Activated T-cell treated with anti-CD3 and anti-CD28 coated beads, Interleukin-2, amount 50 U/mL, for 4 hours (primary cell): ENCODE results near the gene GCK. TPM values are rescaled to one million over a fixed set of nuclear protein-coding genes. Genes with fewer than 3 reads are reported as not detected.
"Not testable (repeated sequence)": the region's sequence is repeated elsewhere in the genome, so short reads cannot be mapped to it uniquely, and the experiment has no call there.

ENCODE experiments used
- ATAC-seq, 2 donors: fragments of 200-7000 bp; cut with Tn5 transposase; one replicate each; pipeline ENCODE4 v1.10.0; 2021
- DNase-seq: peaks from one replicate; pipeline ENCODE4 v3.0.0-alpha.2; 2020
- H3K27me3 Mint-ChIP-seq: one replicate; pipeline ENCODE4 v1.8.0; 2021; ENCODE audit warnings: low read depth, mixed read lengths
- H3K36me3 Mint-ChIP-seq: one replicate; pipeline ENCODE4 v1.8.0; 2022; ENCODE audit warnings: mixed read lengths; ENCODE audit not compliant: insufficient read depth
- H3K4me1 Mint-ChIP-seq: one replicate; pipeline ENCODE4 v1.8.0; 2021; ENCODE audit warnings: low read depth, mixed read lengths
- H3K4me3 Mint-ChIP-seq: one replicate; pipeline ENCODE4 v1.8.0; 2021; ENCODE audit warnings: mild to moderate bottlenecking, moderate library complexity, mixed read lengths
- H3K9me3 Mint-ChIP-seq: one replicate; pipeline ENCODE4 v1.8.0; 2021; ENCODE audit warnings: mixed read lengths
- total RNA-seq, 3 donors: library from RNA; stranded (reverse); gene quantifications; one replicate each; pipeline ENCODE4 v1.2.1, GENCODE V29; 2021

GCK gene
- total RNA-seq, 3 donors from 2014 or later = 1.3 to 4.3 (median 2.7) TPM

GRCh38 chr7:44200699-44201461 lies 11.6 kb upstream of the GCK start, which contains the start of gene YKT6:
TSS of gene YKT6 (plus strand) at chr7:44200978. CDS start at chr7:44201136, 158 bp downstream.
- H3K4me3 Mint-ChIP-seq = peak within 1 kb of the TSS; percentile 89
- ATAC-seq (peak; percentile 100), DNase-seq (peak; percentile 92)
- peaks cover 10% of the 10 kb centered on the region for H3K27me3 Mint-ChIP-seq
- no peaks in the 10 kb centered on the region for H3K9me3 Mint-ChIP-seq
- peaks cover 18% of the 10 kb centered on the region for H3K36me3 Mint-ChIP-seq
- peaks cover 28% of the 10 kb centered on the region for H3K4me1 Mint-ChIP-seq

GRCh38 chr7:44200163-44200562 lies 10.9 kb upstream of the GCK start:
- not testable (repeated sequence) for DNase-seq, H3K9me3 Mint-ChIP-seq, ATAC-seq
- Mint-ChIP-seq H3K27me3 (peaks cover 12% of the 10 kb centered on the region), H3K4me1 (peaks cover 25% of the 10 kb centered on the region), H3K4me3 (peak overlapping the region; percentile 70), H3K36me3 (peaks cover 14% of the 10 kb centered on the region)

GRCh38 chr7:44197474-44197873 lies 8.2 kb upstream of the GCK start:
- no peaks in the 10 kb centered on the region for H3K36me3 Mint-ChIP-seq
- ATAC-seq (no peak), DNase-seq (no peak)
- peaks cover 17% of the 10 kb centered on the region for H3K4me1 Mint-ChIP-seq
- peaks cover 17% of the 10 kb centered on the region for H3K27me3 Mint-ChIP-seq
- H3K9me3 Mint-ChIP-seq = no peaks in the 10 kb centered on the region
- H3K4me3 Mint-ChIP-seq = no peak overlapping the region

- no peaks in the 10 kb centered on the region for H3K9me3 Mint-ChIP-seq
- no peaks in the 10 kb centered on the region for H3K36me3 Mint-ChIP-seq
- ATAC-seq = no peak
- no peak for DNase-seq
- H3K4me3 Mint-ChIP-seq = no peak overlapping the region
- H3K27me3 Mint-ChIP-seq = peaks cover 22% of the 10 kb centered on the region
- H3K4me1 Mint-ChIP-seq = peaks cover 7% of the 10 kb centered on the region
Measured at GRCh38 chr7:44196450-44196872, 7.2 kb upstream of the GCK start.

GRCh38 chr7:44195889-44196288 lies 6.7 kb upstream of the GCK start:
- no peak overlapping the region for H3K4me3 Mint-ChIP-seq
- H3K4me1 Mint-ChIP-seq = peaks cover 5% of the 10 kb centered on the region
- no peak for DNase-seq
- H3K36me3 Mint-ChIP-seq = no peaks in the 10 kb centered on the region
- H3K27me3 Mint-ChIP-seq = peaks cover 22% of the 10 kb centered on the region
- H3K9me3 Mint-ChIP-seq = no peaks in the 10 kb centered on the region
- ATAC-seq = no peak

- ATAC-seq (no peak), DNase-seq (no peak)
- H3K4me3 Mint-ChIP-seq = no peak overlapping the region
- no peaks in the 10 kb centered on the region for H3K9me3 Mint-ChIP-seq
- H3K27me3 Mint-ChIP-seq = peaks cover 25% of the 10 kb centered on the region
- H3K4me1 Mint-ChIP-seq = peaks cover 3% of the 10 kb centered on the region
- no peaks in the 10 kb centered on the region for H3K36me3 Mint-ChIP-seq
Measured at GRCh38 chr7:44194562-44195145, 5.4 kb upstream of the GCK start.

- no peak overlapping the region for H3K4me3 Mint-ChIP-seq
- H3K9me3 Mint-ChIP-seq = no peaks in the 10 kb centered on the region
- H3K36me3 Mint-ChIP-seq = no peaks in the 10 kb centered on the region
- H3K27me3 Mint-ChIP-seq = peaks cover 25% of the 10 kb centered on the region
- ATAC-seq (peak; percentile 83 to 90), DNase-seq (peak; percentile 27)
- H3K4me1 Mint-ChIP-seq = peaks cover 3% of the 10 kb centered on the region
Measured at GRCh38 chr7:44194069-44194468, 4.8 kb upstream of the GCK start.

- ATAC-seq (peak in 1 of 2 donors; percentile 37), DNase-seq (no peak)
- Mint-ChIP-seq H3K27me3 (peaks cover 25% of the 10 kb centered on the region), H3K9me3 (no peaks in the 10 kb centered on the region), H3K4me3 (no peak overlapping the region), H3K36me3 (no peaks in the 10 kb centered on the region), H3K4me1 (peaks cover 3% of the 10 kb centered on the region)
Measured at GRCh38 chr7:44193011-44193802, 4.0 kb upstream of the GCK start.

- ATAC-seq = no peak
- Mint-ChIP-seq H3K4me3 (no peak overlapping the region), H3K36me3 (no peaks in the 10 kb centered on the region), H3K4me1 (peaks cover 3% of the 10 kb centered on the region), H3K27me3 (peaks cover 16% of the 10 kb centered on the region), H3K9me3 (no peaks in the 10 kb centered on the region)
- DNase-seq = no peak
Measured at GRCh38 chr7:44191171-44191570, 1.9 kb upstream of the GCK start.

- no peaks in the 10 kb centered on the region for H3K36me3 Mint-ChIP-seq
- H3K9me3 Mint-ChIP-seq = no peaks in the 10 kb centered on the region
- no peak overlapping the region for H3K4me3 Mint-ChIP-seq
- ATAC-seq = no peak
- peaks cover 12% of the 10 kb centered on the region for H3K27me3 Mint-ChIP-seq
- H3K4me1 Mint-ChIP-seq = peaks cover 3% of the 10 kb centered on the region
- DNase-seq = no peak
Measured at GRCh38 chr7:44189993-44190872, 994 bp upstream of the GCK start.

GRCh38 chr7:44188480-44189225 lies 586 bp downstream of the GCK start:
- Mint-ChIP-seq H3K4me1 (no peaks in the 10 kb centered on the region), H3K4me3 (no peak overlapping the region), H3K27me3 (peaks cover 8% of the 10 kb centered on the region), H3K36me3 (no peaks in the 10 kb centered on the region), H3K9me3 (no peaks in the 10 kb centered on the region)
- ATAC-seq = no peak
- DNase-seq = no peak

GRCh38 chr7:44187636-44188416 lies 1.4 kb downstream of the GCK start:
- no peaks in the 10 kb centered on the region for H3K36me3 Mint-ChIP-seq
- H3K4me3 Mint-ChIP-seq = no peak overlapping the region

GRCh38 chr7:44186736-44187135 lies 2.5 kb downstream of the GCK start:
- no peak for ATAC-seq
- Mint-ChIP-seq H3K36me3 (no peaks in the 10 kb centered on the region), H3K4me3 (no peak overlapping the region), H3K4me1 (no peaks in the 10 kb centered on the region), H3K27me3 (peaks cover 3% of the 10 kb centered on the region), H3K9me3 (peaks cover 5% of the 10 kb centered on the region)
- no peak for DNase-seq

More at GRCh38 chr7:44187636-44188416, 1.4 kb downstream of the GCK start:
- no peak for DNase-seq
- peaks cover 4% of the 10 kb centered on the region for H3K9me3 Mint-ChIP-seq
- H3K4me1 Mint-ChIP-seq = no peaks in the 10 kb centered on the region
- peaks cover 7% of the 10 kb centered on the region for H3K27me3 Mint-ChIP-seq
- ATAC-seq = no peak
